HG03457 (cell line): ENCODE data around the gene EBF3.

Experiments
- ATAC-seq: cut with Tn5 transposase; IDR thresholded peaks from one replicate; pipeline ENCODE4 v1.9.1; 2021; ENCODE audit warnings: moderate number of reproducible peaks; ENCODE audit not compliant: unreplicated experiment

EBF3 gene

DNA sequence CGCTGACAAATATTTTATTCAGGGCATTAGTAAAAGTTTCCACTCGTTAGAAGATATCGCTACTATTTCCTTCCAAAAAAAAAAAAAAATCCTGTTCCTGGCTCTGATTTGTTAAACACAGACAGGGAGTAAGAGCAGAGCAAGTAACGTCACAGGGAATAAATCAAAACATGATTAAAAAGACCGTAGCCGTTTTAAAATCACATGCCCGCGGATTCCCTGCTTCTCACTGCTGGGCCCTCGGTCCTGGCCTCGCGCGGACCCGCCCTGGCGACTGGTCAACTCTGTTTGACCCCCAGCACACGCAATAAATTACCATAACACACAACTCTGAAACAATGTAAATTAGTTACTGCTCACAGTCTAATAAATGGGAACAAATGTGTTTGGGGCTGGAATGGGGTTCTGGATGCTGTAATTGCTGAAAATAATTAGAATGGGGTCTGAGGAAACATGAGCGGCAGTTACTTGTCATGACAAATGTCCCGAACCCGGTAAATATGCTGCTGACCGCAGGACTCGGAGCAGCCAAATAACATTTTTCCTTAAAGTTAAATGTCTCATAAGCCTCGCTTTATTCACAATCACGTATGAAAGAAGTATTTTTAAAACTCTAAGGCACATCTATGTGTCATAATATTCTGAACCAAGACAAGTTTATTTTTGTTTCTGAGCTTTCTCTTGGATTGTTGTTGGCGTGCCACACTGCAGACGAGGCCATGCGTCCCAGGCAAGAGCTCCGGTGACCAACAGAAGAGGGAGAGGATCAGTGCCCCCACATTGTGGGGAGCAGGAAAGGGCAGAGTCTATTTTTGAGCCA, 17.9 kb downstream of the EBF3 start:
- ATAC-seq, result no peak

- ATAC-seq, result no peak
Measured at GRCh38 chr10:129945526-129945925, 18.5 kb downstream of the EBF3 start.

DNA sequence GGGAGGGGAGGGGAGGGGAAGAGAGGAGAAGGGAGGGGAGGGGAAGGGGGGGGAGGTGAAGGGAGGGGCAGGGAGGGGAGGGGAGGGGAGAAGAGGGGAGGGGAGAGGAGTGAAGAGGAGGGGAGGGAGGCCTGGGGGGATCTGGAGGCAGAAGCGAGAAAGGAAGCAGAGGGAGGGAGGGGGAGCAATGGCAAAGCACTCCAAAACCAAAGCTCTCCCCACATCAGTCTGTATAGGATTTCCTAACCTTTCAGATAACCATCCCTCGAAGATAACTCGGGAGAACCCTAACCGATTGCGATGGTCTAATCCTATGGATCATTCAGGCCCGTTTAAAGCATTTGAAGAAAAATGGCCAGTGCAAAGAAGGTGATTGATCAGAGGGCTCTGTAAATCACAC, 19.0 kb downstream of the EBF3 start:
- ATAC-seq, result no peak

GRCh38 chr10:129944456-129944855, 19.6 kb downstream of the EBF3 start:
- ATAC-seq, result no peak

DNA sequence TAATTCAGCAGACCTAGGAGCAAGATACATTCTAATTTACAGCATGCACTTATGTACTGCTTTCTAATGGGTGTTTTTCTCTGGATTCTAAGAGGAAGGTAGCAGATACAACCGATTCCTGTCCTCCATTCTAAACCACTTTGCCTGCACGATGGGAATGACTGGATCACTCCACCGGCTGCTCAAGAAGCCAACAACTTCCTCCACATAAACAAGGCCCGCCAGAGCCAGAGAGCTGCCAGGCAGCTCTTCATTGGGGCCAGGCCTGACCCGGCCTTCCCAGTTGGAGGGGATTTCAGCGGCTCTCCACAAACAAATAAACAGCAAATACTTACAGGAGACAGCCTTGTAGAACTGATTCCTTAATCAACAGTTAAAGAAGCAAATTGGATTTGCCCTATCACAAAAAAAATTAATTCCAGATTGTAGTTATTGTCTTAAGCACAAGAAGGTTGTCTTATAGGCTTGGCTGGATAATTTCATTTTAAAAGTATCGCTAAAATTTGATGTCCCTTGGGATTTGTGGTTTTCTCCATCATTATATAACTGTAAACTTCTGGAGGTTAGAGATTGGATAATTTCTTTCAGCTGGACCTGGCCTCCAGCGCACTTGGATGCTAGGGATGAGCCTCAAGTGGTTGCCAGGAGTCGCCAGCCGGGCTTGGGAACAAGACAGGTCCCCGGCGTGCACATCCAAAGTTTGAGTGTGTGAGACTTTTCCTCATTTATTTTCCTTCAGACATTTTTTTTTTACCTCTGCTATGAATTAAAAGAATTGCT, 20.9 kb downstream of the EBF3 start:
- ATAC-seq, result no peak

GRCh38 chr10:129942391-129942790, 21.7 kb downstream of the EBF3 start:
- ATAC-seq, result no peak

GRCh38 chr10:129942019-129942277, 22.1 kb downstream of the EBF3 start:
- no peak for ATAC-seq

DNA sequence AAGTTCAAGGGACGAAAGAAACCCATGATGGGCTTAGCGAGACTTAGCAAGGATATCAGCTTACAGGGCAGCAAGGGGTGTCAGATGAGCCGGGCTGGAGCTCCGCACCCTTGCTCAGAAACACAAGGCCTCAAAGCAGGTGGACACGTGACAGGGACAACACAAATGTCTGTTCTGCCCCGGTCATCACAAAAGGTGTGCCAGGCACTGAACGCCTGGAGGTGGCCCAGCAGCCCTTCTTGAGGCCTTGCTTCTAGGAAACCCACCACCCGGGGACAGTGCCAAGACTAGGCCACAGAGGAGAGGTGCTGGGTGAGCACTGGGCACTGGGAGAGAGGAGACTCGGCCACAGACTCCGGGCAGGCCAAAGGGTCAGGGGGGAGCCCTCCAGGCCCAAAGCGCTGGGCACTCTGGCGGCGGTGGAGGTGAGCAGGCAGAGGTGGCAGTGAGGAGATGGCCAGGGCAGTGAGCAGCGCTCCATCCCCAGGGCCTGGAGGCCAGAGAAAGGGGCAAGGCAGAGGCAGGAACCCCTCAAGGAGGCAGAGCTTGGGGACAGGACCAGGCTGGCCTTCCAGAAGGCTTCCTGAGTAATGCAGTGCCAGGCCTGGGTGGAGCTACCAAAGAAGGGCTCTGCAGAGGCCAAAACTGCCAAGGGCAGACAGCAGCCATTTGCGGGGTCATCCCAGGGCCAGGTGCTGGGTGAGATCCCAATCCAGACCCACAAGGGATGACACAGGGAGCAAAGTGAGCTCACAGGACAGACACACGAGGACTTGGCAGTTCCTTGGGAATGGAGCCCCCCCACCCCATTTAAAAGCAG, 22.7 kb downstream of the EBF3 start:
- no peak for ATAC-seq

- no peak for ATAC-seq
Measured at GRCh38 chr10:129940617-129941198, 23.4 kb downstream of the EBF3 start.

- ATAC-seq, result no peak
Measured at GRCh38 chr10:129939416-129940275, 24.4 kb downstream of the EBF3 start.

DNA sequence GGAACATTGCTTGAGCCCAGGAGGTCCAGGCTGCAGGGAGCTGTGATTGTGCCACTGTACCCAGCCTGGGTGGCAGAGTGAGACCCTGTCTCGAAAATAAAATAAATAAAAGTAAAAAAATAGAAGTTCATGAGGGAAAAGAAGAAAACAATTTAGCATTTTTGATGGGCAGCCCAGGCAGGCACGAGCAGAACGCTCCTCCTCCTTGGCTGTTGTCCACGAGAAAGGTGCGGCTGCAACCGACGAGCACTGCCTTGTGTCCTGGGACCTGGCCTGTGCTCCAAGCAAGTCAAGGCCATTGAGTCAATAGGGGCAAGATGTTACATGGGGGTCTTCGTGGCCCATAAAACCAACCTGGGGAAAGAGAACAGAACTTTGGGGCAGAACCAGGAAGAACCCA, 25.6 kb downstream of the EBF3 start:
- ATAC-seq, result no peak

- no peak for ATAC-seq
Measured at GRCh38 chr10:129937351-129937751, 26.7 kb downstream of the EBF3 start.

DNA sequence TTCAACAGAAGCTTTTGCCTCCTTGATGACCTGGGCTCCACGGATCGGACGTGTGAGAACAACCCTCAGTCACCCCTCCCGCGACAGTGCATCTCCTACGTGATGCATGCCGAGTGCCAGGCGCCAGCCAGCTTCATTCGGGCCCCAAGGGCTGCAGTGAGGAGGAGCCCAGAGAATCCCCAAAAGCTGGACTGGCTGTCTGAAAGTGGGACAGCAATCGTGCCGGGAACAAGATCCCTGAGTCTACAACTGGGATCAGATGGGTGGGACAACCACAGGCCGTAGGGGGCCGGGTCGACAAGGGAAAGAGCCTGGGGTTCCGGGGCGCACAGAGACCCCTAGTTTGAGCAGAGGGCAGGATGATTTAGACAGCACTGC, 27.2 kb downstream of the EBF3 start:
- ATAC-seq, result no peak

- no peak for ATAC-seq
Measured at GRCh38 chr10:129936266-129936922, 27.7 kb downstream of the EBF3 start.

DNA sequence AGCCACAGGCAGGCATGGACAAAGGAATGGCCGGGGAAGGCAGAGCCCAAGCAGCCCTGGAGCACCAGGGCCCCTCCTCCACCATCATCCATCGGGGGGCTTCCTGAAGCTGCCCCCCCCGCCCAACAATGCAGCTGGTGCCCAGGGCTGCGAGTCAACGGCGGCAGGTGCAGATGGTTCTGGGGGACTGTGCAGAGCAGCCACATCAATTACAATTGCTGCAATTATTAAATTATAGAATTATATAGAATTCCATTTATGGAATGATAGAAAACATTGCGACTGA, 28.3 kb downstream of the EBF3 start:
- no peak for ATAC-seq

GRCh38 chr10:129935102-129935866, 28.8 kb downstream of the EBF3 start:
- no peak for ATAC-seq

- ATAC-seq, result no peak
Measured at GRCh38 chr10:129934196-129934925, 29.7 kb downstream of the EBF3 start.

DNA sequence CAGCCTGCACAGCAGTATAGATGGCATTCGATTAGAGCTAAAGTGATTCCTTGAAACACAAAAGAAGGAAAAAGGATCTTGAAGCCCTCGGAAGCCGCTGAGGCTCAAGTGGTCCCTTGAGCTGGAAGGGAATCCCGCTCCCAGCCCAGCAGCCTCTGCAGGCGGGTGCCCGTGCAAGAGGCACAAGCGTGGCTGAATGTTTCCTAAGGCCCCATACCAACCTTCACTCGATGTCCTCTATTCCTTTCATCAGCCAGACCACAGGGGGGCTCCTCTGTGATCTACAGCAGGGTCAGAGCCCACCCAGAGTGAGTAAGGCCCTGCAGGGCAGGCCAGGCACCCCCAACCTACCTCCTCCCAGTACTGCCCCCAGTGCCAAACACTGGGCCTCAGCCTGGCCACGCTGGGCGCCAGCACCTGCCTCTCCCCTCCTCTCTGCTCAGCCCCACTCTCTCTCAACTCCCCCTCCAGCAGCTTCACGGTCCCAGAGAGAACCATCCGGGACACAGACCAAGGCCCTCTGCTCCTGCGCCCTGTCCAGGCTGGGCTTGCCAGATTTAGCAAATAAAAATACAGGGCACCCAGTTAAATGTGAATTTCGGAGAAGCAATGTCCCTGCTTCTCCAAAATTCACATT, 30.5 kb downstream of the EBF3 start:
- ATAC-seq, result no peak
